ENCODE measurements around the gene DCDC1. TPM values are rescaled to one million over a fixed set of nuclear protein-coding genes. Genes with fewer than 3 reads are reported as not detected.

DCDC1 gene
- total RNA-seq, 1 donor from 2014 or later: 2.6 TPM

GRCh38 chr11:31150011-31150410 is 219.5 kb downstream of the DCDC1 start:
- no peak for DNase-seq (ENCODE audit: low read depth, low spot score)
- H3K27me3 Mint-ChIP-seq (ENCODE audit: low read depth): no peaks in the 10 kb centered on the region
- H3K4me1 Mint-ChIP-seq: peaks cover 21% of the 10 kb centered on the region
- no peak for TF ChIP-seq CTCF (conservative IDR thresholded peaks at IDR 0.05)
- H3K4me3 Mint-ChIP-seq: no peak overlapping the region
- H3K36me3 Mint-ChIP-seq (ENCODE audit: low read depth): peaks cover 4% of the 10 kb centered on the region
- H3K9me3 Mint-ChIP-seq: peaks cover 11% of the 10 kb centered on the region
- no peak overlapping the region for H3K27ac Mint-ChIP-seq (ENCODE audit: unreplicated experiment)

- peak overlapping the region; percentile 62 for H3K4me3 Mint-ChIP-seq
- peaks cover 55% of the 10 kb centered on the region for H3K4me1 Mint-ChIP-seq
- no peaks in the 10 kb centered on the region for H3K36me3 Mint-ChIP-seq (ENCODE audit: low read depth)
- H3K27me3 Mint-ChIP-seq (ENCODE audit: low read depth): no peaks in the 10 kb centered on the region
- TF ChIP-seq CTCF (conservative IDR thresholded peaks at IDR 0.05): no peak
- peaks cover 14% of the 10 kb centered on the region for H3K9me3 Mint-ChIP-seq
- H3K27ac Mint-ChIP-seq (ENCODE audit: unreplicated experiment): peak overlapping the region; percentile 89
- peak; percentile 28 for DNase-seq (ENCODE audit: low read depth, low spot score)
Measured at GRCh38 chr11:31141789-31142188, 227.8 kb downstream of the DCDC1 start.

GRCh38 chr11:31139479-31139878 is 230.1 kb downstream of the DCDC1 start:
- Mint-ChIP-seq H3K27me3 (ENCODE audit: low read depth) (no peaks in the 10 kb centered on the region), H3K4me3 (peak overlapping the region; percentile 25), H3K27ac (ENCODE audit: unreplicated experiment) (peak overlapping the region; percentile 75), H3K4me1 (peaks cover 49% of the 10 kb centered on the region), H3K36me3 (ENCODE audit: low read depth) (no peaks in the 10 kb centered on the region), H3K9me3 (peaks cover 7% of the 10 kb centered on the region)
- no peak for DNase-seq (ENCODE audit: low read depth, low spot score)
- TF ChIP-seq CTCF (conservative IDR thresholded peaks at IDR 0.05): no peak

GRCh38 chr11:31132531-31133421 is 236.8 kb downstream of the DCDC1 start:
- peak overlapping the region; percentile 49 for H3K4me3 Mint-ChIP-seq
- no peak for DNase-seq (ENCODE audit: low read depth, low spot score)
- no peak for TF ChIP-seq CTCF (conservative IDR thresholded peaks at IDR 0.05)
- H3K27me3 Mint-ChIP-seq (ENCODE audit: low read depth): no peaks in the 10 kb centered on the region
- H3K9me3 Mint-ChIP-seq: peaks cover 7% of the 10 kb centered on the region
- H3K4me1 Mint-ChIP-seq: peaks cover 29% of the 10 kb centered on the region
- H3K36me3 Mint-ChIP-seq (ENCODE audit: low read depth): peaks cover 3% of the 10 kb centered on the region
- peak overlapping the region; percentile 72 for H3K27ac Mint-ChIP-seq (ENCODE audit: unreplicated experiment)

- Mint-ChIP-seq H3K9me3 (peaks cover 7% of the 10 kb centered on the region), H3K36me3 (ENCODE audit: low read depth) (peaks cover 3% of the 10 kb centered on the region), H3K4me1 (peaks cover 38% of the 10 kb centered on the region), H3K27ac (ENCODE audit: unreplicated experiment) (no peak overlapping the region), H3K4me3 (peak overlapping the region; percentile 14), H3K27me3 (ENCODE audit: low read depth) (no peaks in the 10 kb centered on the region)
- DNase-seq (ENCODE audit: low read depth, low spot score): no peak
- TF ChIP-seq CTCF (conservative IDR thresholded peaks at IDR 0.05): no peak
Measured at GRCh38 chr11:31131760-31132159, 237.8 kb downstream of the DCDC1 start.
